ENCODE results near the gene MDM4.
"Not testable (repeated sequence)": the region's sequence is repeated elsewhere in the genome, so short reads cannot be mapped to it uniquely, and the experiment has no call there.

Gene MDM4

DNA sequence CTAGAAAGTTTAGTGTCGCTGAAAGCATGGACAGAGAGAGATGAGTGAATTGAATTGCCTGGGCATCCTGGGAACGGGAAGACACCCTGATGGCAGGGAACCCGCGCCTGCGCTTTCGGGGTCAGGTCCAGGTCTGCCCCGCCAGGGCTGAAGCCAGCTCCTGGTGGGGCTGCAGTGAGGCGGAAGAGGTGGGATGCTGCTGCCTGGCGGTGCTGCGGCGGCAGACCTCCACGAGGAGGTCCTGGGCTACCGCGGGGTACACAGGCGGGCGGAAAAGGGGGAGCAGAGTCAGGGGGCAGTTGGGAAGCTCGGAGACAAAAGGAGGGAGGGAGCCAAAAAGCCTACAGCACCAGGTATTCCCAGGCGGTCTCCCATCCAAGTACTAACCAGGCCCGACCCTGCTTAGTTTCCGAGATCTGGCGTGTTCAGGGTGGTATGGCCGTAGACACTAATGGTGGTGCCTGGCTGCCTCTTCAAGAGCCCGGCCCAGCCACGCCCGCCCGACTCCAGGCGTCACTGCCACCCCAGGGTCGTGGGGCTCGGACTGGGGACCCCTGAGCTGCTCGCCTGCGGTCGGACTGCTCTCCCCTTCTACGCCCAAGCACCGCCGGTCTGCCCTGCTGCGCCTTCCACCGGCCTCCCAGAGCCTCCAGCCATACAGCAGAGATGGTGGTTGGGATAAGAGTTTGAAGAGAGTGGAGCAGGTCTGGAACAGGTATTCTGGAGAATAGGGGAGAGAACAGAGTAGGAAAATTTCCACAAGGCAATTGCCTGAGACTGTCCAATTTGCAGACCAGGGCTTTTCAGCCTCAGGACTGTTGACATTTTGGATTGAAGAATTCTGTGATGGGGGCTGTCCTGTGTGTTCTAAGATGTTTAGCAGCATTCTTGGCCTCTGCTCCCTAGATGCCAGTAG is 46.1 kb downstream of the MDM4 start:
- DNase-seq (ENCODE audit: low spot score), result no peak

DNA sequence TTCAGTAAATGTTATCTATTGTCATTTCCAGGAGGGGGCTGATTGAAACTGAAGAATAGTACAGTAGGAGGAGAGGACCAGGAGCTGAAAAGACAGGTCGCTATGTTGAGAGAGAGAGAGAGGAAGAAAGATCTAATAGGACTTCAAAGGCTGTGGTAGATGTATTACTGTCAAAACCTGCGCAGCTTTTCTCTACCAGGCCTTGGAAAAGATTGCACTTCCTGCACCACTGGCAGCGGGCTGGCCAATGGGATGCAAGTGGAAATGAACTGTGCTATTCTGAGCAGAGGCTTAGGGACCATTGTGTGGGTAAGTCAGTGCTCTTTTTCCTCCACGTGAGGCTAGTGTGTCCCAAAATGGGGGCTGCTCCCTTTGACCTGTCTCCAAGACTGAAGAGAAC is 47.1 kb downstream of the MDM4 start:
- DNase-seq (ENCODE audit: low spot score), result no peak

DNA sequence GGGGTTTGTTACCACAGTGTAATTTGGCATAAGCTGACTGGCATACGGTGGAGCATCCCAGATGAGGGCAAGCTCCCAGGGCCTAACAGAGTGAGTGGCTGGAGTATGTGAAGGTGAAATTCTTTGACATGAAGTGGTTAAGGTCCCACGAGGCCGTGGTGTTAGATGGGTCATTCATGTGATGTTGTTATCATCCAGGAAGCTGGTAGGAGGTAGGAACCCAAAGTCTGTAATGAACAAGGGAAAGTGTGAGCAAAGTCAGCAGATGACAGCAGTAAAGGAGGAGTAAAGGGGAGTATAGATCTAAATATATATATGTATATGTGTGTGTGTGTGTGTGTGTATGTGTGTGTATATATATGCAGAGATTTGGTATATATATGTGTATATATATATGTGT is 47.6 kb downstream of the MDM4 start:
- no peak for DNase-seq (ENCODE audit: low spot score)

DNA sequence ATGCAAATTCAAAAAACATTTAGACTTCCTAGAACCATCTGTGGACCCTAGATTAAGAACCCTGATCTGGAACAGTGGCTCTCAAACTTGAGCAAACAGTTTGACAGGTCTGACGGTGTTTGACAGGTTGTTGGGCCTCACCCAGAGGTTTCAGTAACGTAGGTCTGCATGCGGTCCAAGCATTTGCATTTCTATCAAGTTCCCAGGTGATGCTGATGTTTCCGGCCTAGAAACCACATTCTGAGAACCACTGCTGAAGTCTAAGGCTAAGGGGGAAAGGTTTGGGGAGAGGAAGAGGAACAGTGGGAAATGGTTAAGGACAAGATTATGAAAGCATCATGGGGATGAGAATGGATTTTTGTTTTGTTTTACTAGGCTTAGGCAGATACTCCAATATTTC is 48.6 kb downstream of the MDM4 start:
- no peak for DNase-seq (ENCODE audit: low spot score)

DNA sequence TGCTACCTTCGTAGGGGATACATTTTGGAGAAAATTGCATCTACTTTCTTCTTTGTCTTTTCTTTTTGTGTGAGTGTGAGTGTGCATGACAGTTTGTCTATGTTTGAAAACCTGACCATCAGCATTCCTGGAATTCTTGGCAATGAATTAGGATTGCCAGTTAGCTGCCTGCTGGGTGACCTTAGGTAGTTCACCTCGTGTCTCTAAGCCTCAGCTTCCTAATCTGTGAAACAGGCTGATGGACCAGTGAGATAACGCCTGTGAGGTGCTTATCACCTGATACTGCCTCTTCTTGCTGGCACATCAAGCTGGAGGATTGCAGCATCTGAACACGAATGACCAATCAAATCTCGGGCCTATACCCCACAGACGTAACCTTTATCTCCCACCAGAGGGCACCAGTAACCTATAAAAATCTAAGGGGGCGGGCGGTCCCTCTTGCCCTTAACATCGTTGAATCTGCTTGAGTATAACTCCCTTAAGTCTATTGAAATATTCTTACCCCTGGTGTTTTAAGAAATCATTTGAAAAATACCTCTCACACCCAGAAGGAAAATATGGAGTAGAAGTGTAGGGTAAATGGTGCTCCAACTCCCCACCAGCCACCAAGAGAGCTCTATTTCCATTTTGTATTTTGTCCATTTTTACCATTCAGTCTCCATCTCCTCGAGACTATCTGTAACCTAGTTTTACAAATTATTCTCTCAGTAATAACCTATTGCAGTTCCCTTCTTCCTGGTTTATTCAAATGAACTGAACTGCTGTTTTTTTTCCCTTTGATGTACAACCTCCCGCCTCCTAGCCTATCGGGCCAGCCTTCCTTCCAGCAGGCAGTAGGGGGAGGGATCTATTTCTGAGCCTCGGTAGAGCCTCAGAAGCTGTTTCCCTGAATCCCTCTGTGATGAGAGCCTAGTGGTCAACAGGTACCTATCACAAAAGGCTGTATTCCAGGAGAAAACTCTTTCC is 49.7 kb downstream of the MDM4 start:
- peak; percentile 61 for DNase-seq (ENCODE audit: low spot score)

DNA sequence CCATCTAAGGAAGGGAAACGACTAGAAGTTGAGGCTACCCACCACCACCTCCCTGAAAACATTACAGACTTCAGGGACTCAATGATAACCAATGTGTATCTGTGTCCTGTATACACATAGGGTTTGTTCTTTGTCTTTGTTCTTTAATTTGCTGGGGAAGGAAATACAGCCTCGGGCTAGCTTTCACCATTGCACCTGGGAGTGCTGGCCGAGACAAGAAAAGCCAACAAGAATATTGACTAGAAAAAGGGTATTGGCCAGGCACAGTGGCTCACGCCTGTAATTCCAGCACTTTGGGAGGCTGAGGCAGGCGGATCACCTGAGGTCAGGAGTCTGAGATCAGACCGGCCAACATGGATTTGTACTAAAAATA is 50.4 kb downstream of the MDM4 start:
- DNase-seq (ENCODE audit: low spot score), result no peak

DNA sequence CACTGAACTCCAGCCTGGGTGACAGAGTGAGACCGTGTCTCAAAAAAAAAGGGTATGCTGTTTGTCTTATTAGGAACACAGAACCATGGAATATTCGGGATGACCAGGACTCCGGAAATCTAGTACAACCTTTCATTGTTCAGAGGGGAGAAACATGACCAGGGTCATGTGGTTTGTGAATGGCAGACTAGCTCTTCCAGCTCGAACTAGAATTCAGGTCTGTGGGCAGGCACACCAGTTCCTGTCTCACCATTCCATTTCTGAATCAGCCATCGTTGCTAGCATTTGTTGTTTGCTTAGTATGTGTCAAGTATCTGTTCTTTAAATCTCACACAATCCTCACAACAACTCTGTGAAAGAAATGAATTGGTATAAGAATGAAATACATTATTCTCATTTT is 50.9 kb downstream of the MDM4 start:
- DNase-seq (ENCODE audit: low spot score), result no peak

DNA sequence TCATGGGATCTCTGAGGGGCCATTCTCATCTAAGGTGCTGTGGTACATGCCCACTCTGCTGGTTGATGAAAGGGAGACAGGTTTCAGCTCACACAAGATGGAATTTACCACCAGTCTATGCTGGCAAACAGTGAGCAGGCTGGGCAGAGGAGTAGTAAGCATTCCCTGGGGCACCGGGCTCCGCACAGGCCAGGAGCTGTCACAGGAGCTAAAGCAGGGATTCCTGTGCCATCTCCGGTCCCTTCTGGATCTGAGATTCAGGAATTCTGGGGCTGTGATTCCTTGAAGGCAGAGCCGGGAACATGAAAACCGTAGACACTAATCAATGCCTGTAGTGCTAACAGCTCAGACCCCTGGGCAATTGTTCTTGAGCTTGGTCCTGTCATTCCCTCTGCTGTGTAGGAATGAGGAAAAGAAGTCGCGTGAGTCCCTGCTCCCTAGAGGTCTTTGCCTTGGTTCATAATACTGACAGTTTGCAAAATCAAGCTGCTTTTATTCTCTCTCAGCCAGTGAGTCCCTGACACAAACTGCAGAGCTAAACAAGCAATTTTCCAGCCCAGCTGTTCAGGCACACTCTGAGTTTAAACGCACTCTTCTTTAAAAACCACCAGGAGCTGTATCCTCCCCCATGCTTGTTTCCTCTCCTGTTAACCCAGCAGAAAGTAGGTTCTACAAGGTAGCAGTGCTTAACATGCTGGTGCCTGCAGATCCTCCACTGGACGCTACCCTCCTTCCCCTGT is 52.5 kb downstream of the MDM4 start:
- DNase-seq (ENCODE audit: low spot score), result no peak

DNA sequence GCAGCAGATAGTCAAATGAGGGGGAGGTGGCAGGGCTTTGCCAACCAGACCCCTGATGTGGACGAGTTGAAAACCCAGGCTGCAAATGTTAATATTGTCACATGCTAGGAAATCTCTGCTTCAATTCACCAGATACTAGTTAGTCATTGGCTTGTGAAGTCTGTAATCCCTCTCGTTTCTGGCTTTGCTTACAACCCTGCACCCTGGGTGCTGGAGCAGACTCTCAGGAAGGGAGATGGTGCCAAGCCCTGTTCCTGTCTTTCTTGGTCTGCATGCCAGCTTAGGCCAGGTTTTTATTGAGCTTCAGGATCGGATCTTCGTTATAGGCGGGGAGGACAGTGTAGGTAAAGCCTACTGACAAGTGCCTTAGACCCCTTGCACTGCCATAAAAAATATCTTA is 53.3 kb downstream of the MDM4 start:
- DNase-seq (ENCODE audit: low spot score), result no peak

DNA sequence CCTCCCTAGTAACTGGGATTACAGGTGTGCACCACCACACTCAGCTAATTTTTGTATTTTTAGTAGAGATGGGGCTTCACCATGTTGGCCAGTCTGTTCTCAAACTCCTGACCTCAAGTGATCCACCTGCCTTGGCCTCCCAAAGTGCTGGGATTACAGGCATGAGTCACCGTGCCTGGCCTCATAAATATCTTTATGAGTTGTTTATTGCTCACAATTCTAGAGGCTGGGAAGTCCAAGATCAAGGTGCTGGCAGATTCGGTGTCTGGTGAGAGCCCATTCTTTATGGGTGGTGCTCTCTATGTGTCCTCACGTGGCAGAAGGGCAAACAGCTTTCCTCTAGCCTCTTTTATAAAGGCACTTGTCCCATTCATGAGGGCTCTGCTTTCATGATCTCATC is 53.8 kb downstream of the MDM4 start:
- DNase-seq (ENCODE audit: low spot score), result not testable (repeated sequence)

DNA sequence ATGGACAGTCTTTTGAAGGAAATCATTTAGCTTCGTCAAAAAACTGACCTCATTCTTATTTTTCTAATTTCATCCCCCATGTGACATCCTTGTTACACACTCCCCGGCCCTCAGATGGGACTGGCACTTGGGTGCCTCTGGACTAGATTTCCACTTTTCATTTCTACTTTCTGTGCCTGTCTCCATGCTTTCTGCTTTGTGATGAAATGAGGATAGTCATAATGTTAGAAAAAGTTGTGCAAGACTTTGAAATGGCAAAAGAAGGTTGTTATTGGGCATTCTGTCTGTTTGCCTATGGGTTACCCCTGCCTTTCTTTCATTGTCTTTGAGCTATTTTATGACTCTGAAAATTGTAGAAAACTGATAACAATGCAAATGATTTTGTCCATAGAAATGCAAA is 54.9 kb downstream of the MDM4 start:
- DNase-seq (ENCODE audit: low spot score), result no peak

DNA sequence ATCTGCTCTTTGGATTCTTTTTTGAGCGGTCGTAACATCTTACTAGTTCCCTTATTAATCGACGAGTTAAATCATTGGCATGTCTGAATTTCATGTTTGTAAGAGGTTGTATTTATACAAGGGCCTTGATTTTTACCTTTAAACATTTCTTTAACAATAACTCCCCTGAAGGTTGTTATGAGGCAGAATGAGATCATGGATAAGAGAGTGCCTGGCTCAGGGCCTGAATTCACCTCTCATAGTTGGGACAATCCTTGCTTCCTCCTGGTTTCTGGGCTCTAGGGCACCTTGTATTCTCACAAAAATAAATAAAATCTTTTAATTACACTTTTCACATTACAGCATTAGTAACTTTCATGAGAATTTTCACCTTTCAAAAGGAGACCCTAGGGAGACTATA is 55.4 kb downstream of the MDM4 start:
- no peak for DNase-seq (ENCODE audit: low spot score)

DNA sequence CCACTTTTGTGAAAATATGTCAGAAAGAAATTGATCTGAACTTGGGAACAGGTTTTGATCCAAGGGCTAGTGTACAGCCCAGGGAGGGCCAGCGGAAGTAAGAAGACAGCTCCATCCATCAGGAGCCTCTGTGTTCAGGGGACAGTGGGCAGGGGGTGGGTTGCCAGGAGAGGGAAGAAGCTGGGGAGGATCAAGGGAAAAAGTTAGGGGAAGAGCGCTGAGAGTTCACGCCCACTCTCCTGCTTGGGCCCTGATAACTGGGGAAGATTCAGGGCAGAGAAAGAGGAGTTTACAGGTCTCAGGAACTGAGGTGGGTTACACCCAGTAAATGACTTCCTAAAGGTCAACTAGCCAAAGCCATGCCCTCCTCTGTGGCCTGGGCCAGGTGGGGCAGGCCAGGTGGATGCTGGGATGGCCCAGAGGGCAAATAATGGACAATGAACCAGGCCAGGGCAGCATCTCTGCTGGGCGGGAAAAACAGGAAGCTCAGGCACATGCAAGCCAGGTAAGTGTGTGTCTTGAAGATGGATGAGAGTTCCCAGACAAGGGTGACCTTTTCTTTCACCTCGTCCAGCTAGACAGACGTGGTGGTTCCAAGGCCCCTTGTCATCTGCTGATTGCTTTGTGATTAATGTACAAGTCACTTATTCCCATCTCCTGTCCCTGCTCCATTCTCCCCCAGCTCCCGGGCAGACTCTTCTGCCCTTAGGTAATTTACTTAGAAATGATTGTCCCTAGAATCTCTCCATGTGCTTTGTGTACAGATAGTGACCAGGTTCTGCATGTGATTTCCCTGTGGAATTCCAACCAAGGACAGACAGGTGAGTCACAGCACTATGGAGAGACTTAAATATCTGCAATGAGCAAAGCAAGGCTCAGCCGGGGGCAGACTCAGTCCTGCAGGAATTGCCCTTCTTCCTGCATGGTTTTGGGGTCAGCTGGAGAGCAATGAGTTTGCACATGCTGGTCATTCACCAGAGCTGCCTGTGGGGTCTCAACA is 57.0 kb downstream of the MDM4 start:
- no peak for DNase-seq (ENCODE audit: low spot score)

DNA sequence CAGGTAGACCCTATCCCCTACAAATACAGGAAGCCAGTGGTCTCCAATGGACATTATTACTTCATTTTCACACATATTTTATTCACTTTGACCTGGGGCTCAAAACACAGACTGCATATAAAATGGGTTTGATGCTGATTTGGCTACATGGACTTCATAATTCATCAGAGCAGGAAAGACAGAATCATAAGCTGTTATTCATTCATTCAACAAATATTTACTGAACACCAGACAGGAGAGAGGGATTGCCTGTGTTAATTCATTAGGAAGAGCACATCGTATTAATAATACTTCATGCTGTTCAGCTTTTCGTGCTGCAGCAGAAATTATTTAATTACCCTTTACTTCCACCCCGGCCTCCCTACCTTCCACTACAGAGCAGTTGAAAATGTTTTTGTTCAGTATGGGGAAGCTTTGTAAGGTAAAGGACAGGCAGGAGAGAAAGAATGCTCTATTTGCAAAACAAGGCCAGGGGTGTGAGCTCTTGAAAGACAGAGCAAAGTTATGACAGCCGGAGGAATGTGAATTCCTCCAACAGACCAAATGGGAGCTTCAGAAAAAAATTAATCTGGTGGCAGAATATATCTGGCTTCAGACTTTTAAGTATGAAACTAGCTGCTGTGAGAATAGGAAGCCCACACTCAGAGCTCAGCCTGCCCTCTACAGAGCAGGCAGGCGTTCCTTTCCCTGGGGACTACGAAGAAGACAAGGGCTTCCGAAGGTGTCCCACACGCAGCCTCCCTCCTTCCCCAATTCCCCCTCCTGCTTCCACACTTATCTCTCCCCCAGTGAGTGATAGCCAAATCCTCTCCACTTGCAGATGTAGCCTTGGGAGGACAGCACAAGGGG is 58.0 kb downstream of the MDM4 start:
- no peak for DNase-seq (ENCODE audit: low spot score)

DNA sequence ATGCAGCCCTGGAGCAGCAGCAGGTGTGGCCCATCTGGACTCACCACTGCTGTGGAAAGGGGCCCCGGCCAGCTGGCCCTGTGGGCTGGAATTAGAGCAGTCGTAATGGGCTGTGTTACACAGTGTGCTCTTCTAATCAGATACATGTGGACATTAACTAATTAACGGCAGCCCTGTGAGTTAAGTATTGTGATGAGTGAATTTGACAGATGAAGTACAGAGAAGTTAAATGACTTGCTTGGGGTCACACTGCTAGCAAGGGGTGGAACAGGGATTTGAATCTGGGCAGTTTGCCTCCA is 58.6 kb downstream of the MDM4 start:
- DNase-seq (ENCODE audit: low spot score), result no peak

DNA sequence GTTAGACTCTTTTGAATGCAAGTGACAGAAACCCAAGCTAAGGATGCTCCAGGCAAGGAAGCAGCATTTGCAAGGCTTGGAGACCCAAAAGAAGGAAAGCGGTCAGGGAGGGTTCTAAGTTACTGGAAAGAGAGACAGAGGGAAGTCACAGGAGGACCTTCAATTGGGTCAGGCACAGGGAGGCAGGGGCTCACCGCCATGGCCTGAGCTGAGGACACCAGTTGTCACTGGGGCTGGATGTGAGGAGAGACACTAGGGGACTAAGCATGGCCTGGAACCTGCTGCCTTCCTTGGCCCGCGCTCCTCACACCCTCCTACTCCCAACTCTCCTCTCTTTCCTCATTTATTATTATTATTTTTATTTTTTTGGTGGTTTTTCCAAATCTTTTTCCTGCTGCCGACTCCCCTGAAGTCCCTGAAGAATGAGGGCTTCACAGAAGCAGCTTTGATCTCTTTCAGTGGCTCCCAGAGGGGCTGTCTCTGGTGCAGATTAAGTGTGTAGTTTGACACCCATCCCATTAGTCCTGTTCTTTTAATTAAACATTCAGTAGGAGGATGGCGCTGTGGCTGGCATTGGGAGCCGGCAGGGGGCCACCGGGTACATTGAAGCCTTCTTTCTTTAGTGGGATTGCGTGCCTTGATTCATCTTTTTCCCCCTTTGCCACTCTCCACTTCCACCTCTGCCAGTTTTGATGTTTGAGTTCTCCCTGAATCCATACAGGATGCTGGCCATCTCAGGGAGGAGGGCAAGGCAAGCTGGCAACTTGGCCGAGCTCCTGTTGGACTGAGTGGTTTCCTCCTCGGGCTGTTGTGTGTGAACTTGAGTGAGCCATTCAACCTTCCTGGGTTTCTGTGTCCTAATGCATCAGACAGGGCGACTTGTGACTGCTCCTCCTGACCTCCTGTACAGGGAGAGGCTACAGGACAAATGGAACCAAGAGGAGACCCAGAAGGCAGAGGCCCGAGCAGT is 59.3 kb downstream of the MDM4 start:
- DNase-seq (ENCODE audit: low spot score), result no peak

DNA sequence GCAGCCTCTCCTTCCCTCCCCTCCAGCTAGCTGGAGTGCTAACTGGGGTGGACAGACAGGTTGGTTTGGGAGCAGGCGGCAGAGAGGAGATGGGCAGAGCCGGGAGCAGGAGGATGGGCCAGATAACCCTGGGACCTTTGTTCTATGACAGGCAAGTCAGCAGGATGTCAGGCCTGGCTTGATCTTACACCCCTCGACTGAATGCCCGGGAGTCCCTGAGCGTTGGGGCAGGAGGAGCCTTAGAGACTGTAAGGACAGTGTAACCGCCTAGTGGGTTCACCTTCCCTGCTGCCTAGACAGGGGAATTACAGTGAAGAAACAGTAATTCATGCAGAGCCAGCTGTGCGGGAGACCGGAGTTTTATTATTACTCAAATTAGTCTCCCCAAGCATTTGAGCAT is 60.2 kb downstream of the MDM4 start:
- no peak for DNase-seq (ENCODE audit: low spot score)

DNA sequence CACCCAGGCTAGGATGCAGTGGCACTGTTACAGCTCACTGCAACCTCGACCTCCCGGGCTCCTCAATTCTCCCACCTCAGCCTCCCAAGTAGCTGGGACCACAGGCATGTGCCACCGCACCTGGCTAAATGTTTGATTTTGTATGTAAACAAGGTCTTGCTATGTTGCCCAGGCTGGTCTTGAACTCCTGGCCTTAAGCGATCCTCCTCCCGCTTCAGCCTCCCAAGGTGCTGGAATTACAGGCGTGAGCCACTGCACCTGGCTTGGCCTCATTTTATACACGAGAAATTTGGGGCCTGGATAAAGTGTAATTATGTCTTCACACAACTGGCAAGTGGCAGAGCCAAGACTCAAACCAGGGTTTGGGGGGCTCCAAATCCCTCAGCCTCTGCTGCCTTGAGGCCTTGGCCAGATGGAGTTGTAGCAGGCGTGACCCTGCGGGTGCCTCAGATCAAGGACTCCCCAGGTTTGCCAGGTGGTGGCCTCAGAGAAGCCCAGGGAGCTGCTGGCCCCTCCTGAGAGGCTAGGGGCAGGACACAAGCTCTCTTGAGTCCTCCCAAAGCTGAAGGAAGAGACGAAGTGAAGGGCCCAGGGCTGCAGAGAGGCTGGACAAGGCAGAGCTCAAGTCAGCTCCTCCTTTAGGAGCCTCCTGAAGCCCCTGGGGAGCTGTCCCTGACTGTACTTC is 61.7 kb downstream of the MDM4 start:
- no peak for DNase-seq (ENCODE audit: low spot score)

Data from LoVo (cell line).